Measurements from ENCODE around the gene RDM1.

GRCh38 chr17:35913609-35914008 lies 17.0 kb downstream of the RDM1 start:
- TF ChIP-seq CTCF (IDR thresholded peaks at IDR 0.05) (no peak), POLR2AphosphoS5 (IDR thresholded peaks at IDR 0.05) (no peak)

Measured in breast epithelium (tissue), 3 donors.